ENCODE results near the gene TCF19.
A peak's percentile ranks its signal among the peaks of the same experiment; 100 is the strongest.
"Not testable (repeated sequence)": the region's sequence is repeated elsewhere in the genome, so short reads cannot be mapped to it uniquely, and the experiment has no call there.

The TCF19 gene

GRCh38 chr6:31193206-31193605 lies 34.8 kb downstream of the TCF19 start:
- Histone ChIP-seq H2AFZ (ENCODE audit: low read depth, low read length) (no peak overlapping the region), H3K4me1 (ENCODE audit: low read length) (peaks cover 17% of the 10 kb centered on the region), H3K9ac (ENCODE audit: low read length) (no peak overlapping the region), H3K79me2 (ENCODE audit: low read length) (peaks cover 3% of the 10 kb centered on the region; the same call in 1 of the 2 replicates), H4K20me1 (ENCODE audit: insufficient read depth, low read length) (no peaks in the 10 kb centered on the region), H3K36me3 (replicated peaks; ENCODE audit: low read depth, low read length) (no peaks in the 10 kb centered on the region), H3K4me3 (ENCODE audit: low read length) (no peak overlapping the region), H3K27ac (ENCODE audit: low read length) (no peak overlapping the region), H3K9me3 (ENCODE audit: insufficient read depth, low read length) (no peaks in the 10 kb centered on the region), H3K4me2 (ENCODE audit: low read length) (no peak overlapping the region), H3K27me3 (ENCODE audit: low read depth, low read length) (no peaks in the 10 kb centered on the region)
- TF ChIP-seq EZH2phosphoT487 (IDR thresholded peaks at IDR 0.05; ENCODE audit: low read depth) (no peak), CTCF (IDR thresholded peaks at IDR 0.05; ENCODE audit: low read depth, low read length) (peak; percentile 33)

DNA sequence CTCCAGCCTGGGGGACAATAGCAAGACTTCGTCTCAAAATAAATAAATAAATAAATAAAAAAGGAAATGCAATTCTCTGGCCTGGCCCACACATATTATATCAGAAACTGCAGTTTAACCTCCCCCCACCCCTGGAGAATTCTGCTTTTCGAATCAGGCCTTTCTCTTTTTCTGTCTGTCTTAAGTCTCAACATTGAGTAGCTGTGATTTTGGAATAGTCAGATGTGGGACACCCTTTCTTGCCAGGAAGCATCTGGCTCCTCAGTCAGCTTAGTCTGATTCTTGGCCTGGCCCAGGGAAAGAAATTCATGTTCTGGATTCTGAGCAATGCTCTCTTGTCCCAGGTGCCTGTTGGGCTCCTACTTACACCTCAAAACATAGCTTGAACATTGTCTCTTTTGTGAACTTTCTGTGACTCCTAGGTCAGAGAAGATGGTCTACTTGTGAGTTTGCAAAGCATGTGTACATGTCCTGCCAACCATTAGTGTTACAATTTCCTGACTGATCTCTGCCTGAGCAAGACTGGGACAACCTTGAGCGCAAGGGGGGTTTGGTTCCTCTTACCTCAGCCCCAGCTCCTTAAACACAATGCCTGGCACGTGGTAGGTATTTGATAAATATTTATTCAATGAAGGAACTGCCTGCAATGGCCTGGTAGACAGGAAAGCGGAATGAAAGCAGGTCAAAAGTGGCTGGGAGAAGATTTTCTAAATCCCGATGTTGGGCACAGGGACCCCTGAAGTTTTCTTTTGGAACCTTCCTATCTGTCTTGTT lies 35.9 kb downstream of the TCF19 start:
- TF ChIP-seq EZH2phosphoT487 (IDR thresholded peaks at IDR 0.05; ENCODE audit: low read depth) (no peak), CTCF (IDR thresholded peaks at IDR 0.05; ENCODE audit: low read depth, low read length) (no peak)
- no peak overlapping the region for H3K9ac ChIP-seq (ENCODE audit: low read length)
- H4K20me1 ChIP-seq (ENCODE audit: insufficient read depth, low read length) = no peaks in the 10 kb centered on the region
- peaks cover 14% of the 10 kb centered on the region for H3K79me2 ChIP-seq (ENCODE audit: low read length)
- no peak overlapping the region for H3K27ac ChIP-seq (ENCODE audit: low read length)
- no peaks in the 10 kb centered on the region for H3K27me3 ChIP-seq (ENCODE audit: low read depth, low read length)
- H3K4me2 ChIP-seq (ENCODE audit: low read length) = no peak overlapping the region
- H3K4me1 ChIP-seq (ENCODE audit: low read length) = peaks cover 20% of the 10 kb centered on the region
- no peak overlapping the region for H3K4me3 ChIP-seq (ENCODE audit: low read length)
- H3K9me3 ChIP-seq (ENCODE audit: insufficient read depth, low read length) = no peaks in the 10 kb centered on the region
- H3K36me3 ChIP-seq (replicated peaks; ENCODE audit: low read depth, low read length) = peaks cover under 1% of the 10 kb centered on the region
- no peak overlapping the region for H2AFZ ChIP-seq (ENCODE audit: low read depth, low read length)

- H3K36me3 ChIP-seq (replicated peaks; ENCODE audit: low read depth, low read length) = peaks cover 13% of the 10 kb centered on the region
- H3K27me3 ChIP-seq (ENCODE audit: low read depth, low read length); H4K20me1 ChIP-seq (ENCODE audit: insufficient read depth, low read length); H3K9me3 ChIP-seq (ENCODE audit: insufficient read depth, low read length); H3K9ac ChIP-seq (ENCODE audit: low read length); H3K4me2 ChIP-seq (ENCODE audit: low read length); H2AFZ ChIP-seq (ENCODE audit: low read depth, low read length); H3K4me3 ChIP-seq (ENCODE audit: low read length); H3K27ac ChIP-seq (ENCODE audit: low read length): not testable (repeated sequence)
- H3K4me1 ChIP-seq (ENCODE audit: low read length) = peaks cover 15% of the 10 kb centered on the region
- peaks cover 26% of the 10 kb centered on the region for H3K79me2 ChIP-seq (ENCODE audit: low read length)
These were observed 37.1 kb downstream of the TCF19 start for GRCh38 chr6:31195308-31195979.

DNA sequence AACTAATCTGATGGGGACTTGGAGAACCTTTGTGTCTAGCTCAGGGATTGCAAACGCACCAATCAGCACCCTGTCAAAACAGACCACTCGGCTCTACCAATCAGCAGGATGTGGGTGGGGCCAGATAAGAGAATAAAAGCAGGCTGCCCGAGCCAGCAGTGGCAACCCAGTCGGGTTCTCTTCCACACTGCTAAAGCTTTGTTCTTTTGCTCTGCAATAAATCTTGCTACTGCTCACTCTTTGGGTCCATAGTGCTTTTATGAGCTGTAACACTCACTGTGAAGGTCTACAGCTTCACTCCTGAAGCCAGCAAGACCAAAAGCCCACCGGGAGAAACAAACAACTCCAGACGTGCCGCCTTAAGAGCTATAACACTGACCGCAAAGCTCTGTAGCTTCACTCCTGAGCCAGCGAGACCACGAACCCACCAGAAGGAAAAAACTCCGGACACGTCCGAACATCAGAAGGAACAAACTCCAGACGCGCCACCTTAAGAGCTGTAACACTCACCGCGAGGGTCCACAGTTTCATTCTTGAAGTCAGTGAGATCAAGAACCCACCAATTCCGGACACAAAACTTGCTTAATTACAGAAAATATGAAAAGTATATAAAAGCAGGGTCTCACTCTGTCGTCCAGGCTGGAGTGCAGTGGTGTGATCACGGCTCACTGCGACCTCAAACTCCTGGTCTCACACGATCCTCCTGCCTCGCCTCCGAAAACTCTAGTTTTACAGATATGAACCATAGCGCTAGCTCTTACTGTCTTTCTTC lies 38.0 kb downstream of the TCF19 start:
- Histone ChIP-seq H3K4me1 (ENCODE audit: low read length) (peaks cover 15% of the 10 kb centered on the region), H3K4me3 (ENCODE audit: low read length) (peak overlapping the region; percentile 91), H3K4me2 (ENCODE audit: low read length) (peak overlapping the region; percentile 73), H3K79me2 (ENCODE audit: low read length) (peaks cover 34% of the 10 kb centered on the region), H3K9me3 (ENCODE audit: insufficient read depth, low read length) (peaks cover 10% of the 10 kb centered on the region; the same call in 1 of the 2 replicates), H3K36me3 (replicated peaks; ENCODE audit: low read depth, low read length) (peaks cover 20% of the 10 kb centered on the region)
- H4K20me1 ChIP-seq (ENCODE audit: insufficient read depth, low read length); H2AFZ ChIP-seq (ENCODE audit: low read depth, low read length); H3K9ac ChIP-seq (ENCODE audit: low read length); H3K27ac ChIP-seq (ENCODE audit: low read length); H3K27me3 ChIP-seq (ENCODE audit: low read depth, low read length): not testable (repeated sequence)

Data from OCI-LY3 (cell line).